ENCODE data around the gene VPS4B.
A peak's percentile ranks its signal among the peaks of the same experiment; 100 is the strongest.
"Not testable (repeated sequence)": the region's sequence is repeated elsewhere in the genome, so short reads cannot be mapped to it uniquely, and the experiment has no call there.

The VPS4B gene

GRCh38 chr18:63422087-63422863 lies at the start of gene VPS4B:
Gene VPS4B (minus strand): TSS chr18:63422476. CDS start chr18:63422259, 217 bp downstream.
- DNase-seq: peak; percentile 99

GRCh38 chr18:63470751-63471150 lies 48.5 kb upstream of the VPS4B start:
- DNase-seq: no peak

GRCh38 chr18:63468575-63468974 lies 46.3 kb upstream of the VPS4B start:
- no peak for DNase-seq

- DNase-seq: no peak
Observed at GRCh38 chr18:63467699-63468098, 45.4 kb upstream of the VPS4B start.

GRCh38 chr18:63465059-63465458 lies 42.8 kb upstream of the VPS4B start:
- DNase-seq: no peak

- no peak for DNase-seq
Observed at GRCh38 chr18:63464434-63464833, 42.2 kb upstream of the VPS4B start.

- DNase-seq: no peak
Observed at GRCh38 chr18:63460414-63460813, 38.1 kb upstream of the VPS4B start.

GRCh38 chr18:63457977-63458376 lies 35.7 kb upstream of the VPS4B start:
- no peak for DNase-seq

GRCh38 chr18:63454497-63454896 lies 32.2 kb upstream of the VPS4B start:
- no peak for DNase-seq

GRCh38 chr18:63452751-63453150 lies 30.5 kb upstream of the VPS4B start:
- not testable (repeated sequence) for DNase-seq

- no peak for DNase-seq
Observed at GRCh38 chr18:63451799-63452660, 29.8 kb upstream of the VPS4B start.

- DNase-seq: no peak
Observed at GRCh38 chr18:63449426-63449825, 27.1 kb upstream of the VPS4B start.

GRCh38 chr18:63447066-63447465 lies 24.8 kb upstream of the VPS4B start:
- no peak for DNase-seq

GRCh38 chr18:63446266-63446665 lies 24.0 kb upstream of the VPS4B start:
- DNase-seq: no peak

- no peak for DNase-seq
Observed at GRCh38 chr18:63445037-63445436, 22.8 kb upstream of the VPS4B start.

GRCh38 chr18:63444580-63444979 lies 22.3 kb upstream of the VPS4B start:
- DNase-seq: no peak

GRCh38 chr18:63443829-63444228 lies 21.6 kb upstream of the VPS4B start:
- no peak for DNase-seq

GRCh38 chr18:63440881-63441280 lies 18.6 kb upstream of the VPS4B start:
- DNase-seq: no peak

- no peak for DNase-seq
Observed at GRCh38 chr18:63440219-63440618, 17.9 kb upstream of the VPS4B start.

GRCh38 chr18:63439334-63439733 lies 17.1 kb upstream of the VPS4B start:
- peak; percentile 57 for DNase-seq

GRCh38 chr18:63438181-63438580 lies 15.9 kb upstream of the VPS4B start:
- DNase-seq: no peak

- no peak for DNase-seq
Observed at GRCh38 chr18:63433334-63433866, 11.1 kb upstream of the VPS4B start.

- DNase-seq: no peak
Observed at GRCh38 chr18:63431180-63431579, 8.9 kb upstream of the VPS4B start.

GRCh38 chr18:63430526-63430925 lies 8.2 kb upstream of the VPS4B start:
- no peak for DNase-seq

Data from CD4-positive, alpha-beta T cell treated with Interleukin-6 for 4 hours (primary cell).